IMR-90 (cell line): ENCODE results near the gene MAGEF1. TPM values are rescaled to one million over a fixed set of nuclear protein-coding genes. Genes with fewer than 3 reads are reported as not detected.

Source experiments
- ATAC-seq: fragments of 200-7000 bp; cut with Tn5 transposase; 2 replicates; pipeline ENCODE4 v1.9.1; 2020; ENCODE audit warnings: low read depth, mild to moderate bottlenecking, moderate library complexity
- BruUV-seq: library from RNA; stranded (reverse); fragments of 400-500 nt; replicated peaks from 2 replicates; lab custom pipeline; 2021; lab: Mats Ljungman, UMichigan
- CTCF ChIA-PET: fragments of 300-600 bp; formaldehyde crosslinking; extraction: SDS; loops from one replicate; lab custom pipeline; 2021; ENCODE audit warnings: antibody characterized with exemption; lab: Yijun Ruan, JAX
- POLR2A ChIA-PET: fragments of 300-600 bp; sonication (Branson Sonifier 250); formaldehyde crosslinking; loops from one replicate; lab custom pipeline; 2022; ENCODE audit warnings: antibody characterized with exemption; ENCODE audit not compliant: unreplicated experiment; lab: Charles Lee
- DNase-seq: peaks from one replicate; pipeline ENCODE4 v3.0.0; 2013
- H2AFZ ChIP-seq: replicated peaks from 2 replicates; pipeline ENCODE3; 2013; ENCODE audit warnings: low read length, mild to moderate bottlenecking; ENCODE audit not compliant: poor library complexity
- H2AK5ac ChIP-seq: 2 replicates; pipeline ENCODE4 v1.6.1; 2013; ENCODE audit warnings: low read depth, low read length, inconsistent platforms
- H2AK9ac ChIP-seq: replicated peaks from 2 replicates; pipeline ENCODE3; 2013; ENCODE audit warnings: mild to moderate bottlenecking, low read depth, low read length, moderate library complexity; ENCODE audit not compliant: poor library complexity
- H2BK120ac ChIP-seq: 2 replicates; pipeline ENCODE4 v1.6.1; 2013; ENCODE audit warnings: low read depth, low read length, inconsistent platforms
- H2BK15ac ChIP-seq: 3 replicates; pipeline ENCODE4 v1.6.1; 2013; ENCODE audit warnings: low read depth, low read length, inconsistent platforms
- H2BK20ac ChIP-seq: 2 replicates; pipeline ENCODE4 v1.6.1; 2013; ENCODE audit warnings: low read depth, mild to moderate bottlenecking, inconsistent platforms, low read length, moderate library complexity
- H2BK5ac ChIP-seq: 2 replicates; pipeline ENCODE4 v1.6.1; 2013; ENCODE audit warnings: mild to moderate bottlenecking, low read depth, low read length, inconsistent platforms; ENCODE audit not compliant: poor library complexity, severe bottlenecking
- H3K14ac ChIP-seq: replicated peaks from 2 replicates; pipeline ENCODE4 v1.6.1; 2013; ENCODE audit warnings: low read depth, low read length, inconsistent platforms
- H3K18ac ChIP-seq: 2 replicates; pipeline ENCODE4 v1.6.1; 2013; ENCODE audit warnings: low read depth, low read length, control low read depth
- H3K23ac ChIP-seq: 2 replicates; pipeline ENCODE4 v1.6.1; 2013; ENCODE audit warnings: low read depth, low read length, inconsistent platforms
- H3K27ac ChIP-seq: 2 replicates; pipeline ENCODE4 v1.5.1; 2013; ENCODE audit warnings: mild to moderate bottlenecking, control low read depth, low read length; ENCODE audit not compliant: insufficient read depth
- H3K27me3 ChIP-seq: 2 replicates; pipeline ENCODE4 v1.6.1; 2013; ENCODE audit warnings: low read length; ENCODE audit not compliant: control insufficient read depth, insufficient read depth
- H3K36me3 ChIP-seq: 2 replicates; pipeline ENCODE4 v1.6.1; 2013; ENCODE audit warnings: low read length, mixed read lengths; ENCODE audit not compliant: control insufficient read depth, insufficient read depth
- H3K4ac ChIP-seq: 2 replicates; pipeline ENCODE4 v1.6.1; 2013; ENCODE audit warnings: low read depth, low read length, inconsistent platforms
- H3K4me1 ChIP-seq: 2 replicates; pipeline ENCODE4 v1.6.1; 2013; ENCODE audit warnings: low read length, mixed read lengths; ENCODE audit not compliant: control insufficient read depth, insufficient read depth
- H3K4me2 ChIP-seq: 2 replicates; pipeline ENCODE4 v1.6.1; 2013; ENCODE audit warnings: low read depth, mild to moderate bottlenecking, control low read depth, low read length, moderate library complexity
- H3K4me3 ChIP-seq: 2 replicates; pipeline ENCODE4 v1.5.1; 2013; ENCODE audit warnings: low read depth, mild to moderate bottlenecking, control low read depth, low read length, moderate library complexity; ENCODE audit not compliant: insufficient read depth
- H3K56ac ChIP-seq: 2 replicates; pipeline ENCODE4 v1.6.1; 2013; ENCODE audit warnings: low read length, inconsistent platforms; ENCODE audit not compliant: insufficient read depth; ENCODE audit errors: extremely low read depth
- H3K79me1 ChIP-seq, 2 experiments: 2 replicates each; pipeline ENCODE4 v1.6.1; 2013; ENCODE audit warnings: low read length in 2 of 2, inconsistent platforms in 1 of 2, low read depth in 1 of 2
- H3K9ac ChIP-seq: 2 replicates; pipeline ENCODE4 v1.6.1; 2013; ENCODE audit warnings: low read depth, low read length, control low read depth
- H3K9me1 ChIP-seq: 2 replicates; pipeline ENCODE4 v1.6.1; 2013; ENCODE audit warnings: low read length, inconsistent platforms; ENCODE audit not compliant: insufficient read depth
- H3K9me3 ChIP-seq: 2 replicates; pipeline ENCODE4 v1.6.1; 2013; ENCODE audit warnings: low read length; ENCODE audit not compliant: control insufficient read depth, insufficient read depth
- H4K20me1 ChIP-seq: 2 replicates; pipeline ENCODE4 v1.6.1; 2013; ENCODE audit warnings: low read length, inconsistent platforms; ENCODE audit not compliant: insufficient read depth
- H4K5ac ChIP-seq: 2 replicates; pipeline ENCODE4 v1.6.1; 2013; ENCODE audit warnings: mild to moderate bottlenecking, low read depth, low read length, control low read depth
- H4K8ac ChIP-seq, 2 experiments: 2 replicates each; pipeline ENCODE4 v1.6.1; 2013; ENCODE audit warnings: low read depth in 2 of 2, low read length in 2 of 2, control low read depth in 1 of 2, inconsistent platforms in 1 of 2
- H4K91ac ChIP-seq: 2 replicates; pipeline ENCODE4 v1.6.1; 2013; ENCODE audit warnings: low read depth, low read length, inconsistent platforms; ENCODE audit not compliant: insufficient read depth
- CEBPB ChIP-seq: IDR thresholded peaks from 2 replicates; pipeline ENCODE4 v1.6.1; 2012; ENCODE audit warnings: low read depth, low read length, improper control_type of control experiment
- FOS ChIP-seq: fragments of 150-350 bp; IDR thresholded peaks from 2 replicates; pipeline ENCODE4 v1.6.1; 2016; ENCODE audit warnings: low read depth, low read length
- MAZ ChIP-seq: IDR thresholded peaks from 2 replicates; pipeline ENCODE4 v1.6.1; 2012; ENCODE audit warnings: low read depth, mild to moderate bottlenecking, low read length, improper control_type of control experiment, moderate library complexity, borderline replicate concordance
- POLR2A ChIP-seq: IDR thresholded peaks from 2 replicates; pipeline ENCODE4 v1.6.1; 2012; ENCODE audit warnings: mild to moderate bottlenecking, low read depth, low read length
- RAD21 ChIP-seq: IDR thresholded peaks from 2 replicates; pipeline ENCODE4 v1.6.1; 2012; ENCODE audit warnings: low read length, improper control_type of control experiment
- RFX5 ChIP-seq: IDR thresholded peaks from 2 replicates; pipeline ENCODE4 v1.8.0; 2012; ENCODE audit warnings: low read depth, mild to moderate bottlenecking, low read length, moderate library complexity
- WGBS, 2 experiments: methylation state at CpG; one replicate each; pipeline versions ENCODE4 v1.1.5 to v1.1.7; 2013; ENCODE audit warnings: missing lambda C conversion rate in 2 of 2; ENCODE audit not compliant: insufficient read length in 1 of 2; ENCODE audit errors: extremely low coverage in 2 of 2; 5-methylcytosine and 5-hydroxymethylcytosine counted together
- dilution Hi-C: fragments of 300-500 bp; cut with HindIII; formaldehyde crosslinking; loops from one replicate; pipeline ENCODE4 v1.14.3; 2018; ENCODE audit warnings: low sequenced_read_pairs; ENCODE audit not compliant: unreplicated experiment
- in situ Hi-C: fragments of 300-500 bp; cut with MboI; formaldehyde crosslinking; loops from 3 replicates; pipeline ENCODE4 v1.14.3; 2019; ENCODE audit warnings: low sequenced_read_pairs, inconsistent platforms, mixed read lengths
- intact Hi-C: fragments of 100-400 bp; cut with micrococcal nuclease; formaldehyde crosslinking; loops from 2 replicates; pipeline ENCODE4 v1.10.0; 2022
- polyA plus RNA-seq, 3 experiments: library from polyadenylated mRNA; depleted of rRNA; stranded (reverse); fragments of >200 nt; gene quantifications; 2 replicates each; pipeline ENCODE4 v1.2.3, GENCODE V29; 2012; ENCODE audit warnings: low replicate concordance in 1 of 3
- total RNA-seq: library from RNA; depleted of rRNA; stranded (reverse); fragments of >200 nt; gene quantifications from 2 replicates; pipeline ENCODE4 v1.2.3, GENCODE V29; 2012

The MAGEF1 gene
- total and polyA plus RNA-seq, 2 of the 4 experiments (the other 2 are of a cell fraction): 10.6 to 19.4 TPM

GRCh38 chr3:184716622-184717398 is 4.9 kb upstream of the MAGEF1 start:
- Histone ChIP-seq H3K27ac (peak overlapping the region; percentile 96), H3K23ac (peak overlapping the region; percentile 13), H3K18ac (peak overlapping the region; percentile 92), H3K9ac (0 out of 2 replicates have a peak overlapping the region, but pooled peaks have one; percentile 12), H4K20me1 (no peaks in the 10 kb centered on the region), H3K4me1 (peaks cover 18% of the 10 kb centered on the region), H3K9me3 (no peaks in the 10 kb centered on the region), H2AK9ac (peak overlapping the region; percentile 20), H4K91ac (peak overlapping the region; percentile 84), H4K5ac (peak overlapping the region; percentile 79), H3K36me3 (no peaks in the 10 kb centered on the region), H3K4ac (peak overlapping the region; percentile 88), H2BK15ac (peak overlapping the region; percentile 26; the same call in 1 of the 3 replicates), H3K56ac (peak overlapping the region; percentile 41), H2BK120ac (peak overlapping the region; percentile 85), H2AK5ac (peak overlapping the region; percentile 69), H2BK20ac (peak overlapping the region; percentile 58), H2AFZ (peak overlapping the region; percentile 81), H3K27me3 (no peaks in the 10 kb centered on the region), H3K14ac (peak overlapping the region; percentile 79), H3K9me1 (peaks cover 6% of the 10 kb centered on the region), H4K8ac (peak overlapping the region in 1 of 2 experiments; percentile 49; a peak in 3 of 4 replicates), H3K4me2 (peak overlapping the region; percentile 87), H2BK5ac (peak overlapping the region; percentile 77), H3K79me1 (no peaks in the 10 kb centered on the region), H3K4me3 (peak overlapping the region; percentile 1; the same call in 1 of the 2 replicates)
- in situ Hi-C loops (no loop called here), intact Hi-C loops (loop anchor here (2.0 kb wide), 1 partner anchor 152 kb away; no protein-coding TSS in a partner anchor), dilution Hi-C loops (no loop called here)
- BruUV-seq: no TSS peak
- ATAC-seq (peak; percentile 54), DNase-seq (peak; percentile 72)
- 22% methylated on average over 11 of the region's 20 CpGs; no CpG with 5 or more reads in 1 of the 2 experiments for WGBS, 2 experiments
- ChIA-PET POLR2A (no interaction called here), CTCF (interaction anchor here (1.2 kb wide), 1 partner anchor 10 kb away, joined by 4 read pairs; no protein-coding TSS in a partner anchor)
- TF ChIP-seq RAD21 (no peak), RFX5 (no peak), FOS (peak; percentile 86), MAZ (peak; percentile 72; the same call in 1 of the 2 replicates), CEBPB (peak; percentile 82), POLR2A (no peak)
